Parathyroid adenoma (tissue), 2 donors: ENCODE measurements around the gene TUSC1.
"Not testable (repeated sequence)": the region's sequence is repeated elsewhere in the genome, so short reads cannot be mapped to it uniquely, and the experiment has no call there.

Experiments
- H2AFZ ChIP-seq: fragments of 300-600 bp; sonication (generic); one replicate; pipeline ENCODE4 v1.7.0; 2017; ENCODE audit warnings: antibody characterized with exemption, mild to moderate bottlenecking
- H3K27ac ChIP-seq: fragments of 300-600 bp; sonication (generic); one replicate; pipeline ENCODE4 v1.7.0; 2017
- H3K27me3 ChIP-seq: fragments of 300-600 bp; sonication (generic); one replicate; pipeline ENCODE4 v1.7.0; 2017; ENCODE audit warnings: low read length; ENCODE audit not compliant: control insufficient read depth, insufficient read depth
- H3K36me3 ChIP-seq: fragments of 300-600 bp; sonication (generic); one replicate; pipeline ENCODE4 v1.7.0; 2017; ENCODE audit warnings: low read length; ENCODE audit not compliant: control insufficient read depth, insufficient read depth
- H3K4me1 ChIP-seq: fragments of 300-600 bp; sonication (generic); one replicate; pipeline ENCODE4 v1.7.0; 2017; ENCODE audit warnings: control low read depth
- H3K4me2 ChIP-seq: fragments of 300-600 bp; sonication (generic); one replicate; pipeline ENCODE4 v1.7.0; 2017; ENCODE audit warnings: low read length
- H3K4me3 ChIP-seq: fragments of 300-600 bp; sonication (generic); one replicate; pipeline ENCODE4 v1.7.0; 2017; ENCODE audit warnings: low read depth, low read length
- H3K79me2 ChIP-seq: fragments of 300-600 bp; sonication (generic); one replicate; pipeline ENCODE4 v1.7.0; 2017; ENCODE audit warnings: control low read depth
- H3K9ac ChIP-seq: fragments of 300-600 bp; sonication (generic); one replicate; pipeline ENCODE4 v1.7.0; 2017; ENCODE audit warnings: mild to moderate bottlenecking
- H3K9me3 ChIP-seq: fragments of 300-600 bp; sonication (generic); one replicate; pipeline ENCODE4 v1.7.0; 2017; ENCODE audit warnings: low read length; ENCODE audit not compliant: control insufficient read depth
- TF ChIP-seq, protein P1 (sequence below): fragments of 300-600 bp; sonication (generic); IDR thresholded peaks from one replicate; pipeline ENCODE4 v1.7.0; 2017; ENCODE audit warnings: antibody characterized with exemption, mild to moderate bottlenecking
- donor health status: primary hyperparathyroidism.

The TUSC1 gene

DNA sequence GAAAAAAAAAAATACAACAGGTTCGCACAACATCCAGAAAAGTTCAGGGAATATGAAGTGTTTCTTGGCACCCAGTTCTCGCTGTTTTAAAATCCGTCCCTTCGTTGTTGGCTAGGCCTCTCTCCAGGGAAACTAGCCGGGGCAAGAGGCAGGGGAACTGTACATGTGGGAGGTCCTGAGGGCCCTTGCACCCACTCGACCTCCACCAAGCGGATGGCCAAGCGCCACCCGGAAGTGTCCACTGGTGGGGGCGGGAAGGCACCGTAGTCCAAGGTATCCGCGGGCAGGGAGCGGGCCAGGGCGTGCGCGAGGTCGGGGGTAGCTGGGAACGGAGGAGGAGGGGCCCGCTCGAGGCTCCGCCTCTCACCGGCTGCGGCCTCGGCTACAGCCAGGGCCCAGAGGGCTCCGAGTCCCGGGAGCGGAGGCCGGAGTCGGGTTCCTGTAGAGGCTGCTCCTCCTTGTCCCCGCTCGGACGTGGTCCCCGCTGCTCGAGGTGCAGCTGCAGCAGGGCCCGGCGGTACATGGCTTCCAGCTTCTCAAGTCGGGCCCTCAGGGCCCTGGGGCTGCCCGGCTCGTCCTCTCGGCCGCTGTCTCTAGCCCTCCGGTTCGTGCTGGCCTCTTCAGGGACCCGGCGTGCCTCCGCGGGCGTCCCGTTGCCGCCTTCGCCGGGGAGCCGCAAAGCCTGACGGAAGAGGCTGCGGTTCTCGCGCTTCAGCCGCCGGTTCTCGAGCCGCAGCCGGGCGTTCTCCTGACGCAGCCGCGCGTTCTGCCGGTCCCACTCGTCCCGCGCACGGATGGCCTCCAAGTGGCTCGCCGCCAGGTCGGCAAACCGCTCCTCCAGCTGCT is 720 bp downstream of the TUSC1 start:
- Histone ChIP-seq H3K79me2 (no peaks in the 10 kb centered on the region), H3K4me3 (peak overlapping the region; percentile 75), H3K9ac (peak overlapping the region; percentile 92), H3K27ac (peak overlapping the region; percentile 94), H3K27me3 (no peaks in the 10 kb centered on the region), H3K36me3 (no peaks in the 10 kb centered on the region), H2AFZ (peak overlapping the region; percentile 95), H3K4me2 (peak overlapping the region; percentile 78), H3K4me1 (no peaks in the 10 kb centered on the region), H3K9me3 (no peaks in the 10 kb centered on the region)
- TF ChIP-seq, protein P1, sequence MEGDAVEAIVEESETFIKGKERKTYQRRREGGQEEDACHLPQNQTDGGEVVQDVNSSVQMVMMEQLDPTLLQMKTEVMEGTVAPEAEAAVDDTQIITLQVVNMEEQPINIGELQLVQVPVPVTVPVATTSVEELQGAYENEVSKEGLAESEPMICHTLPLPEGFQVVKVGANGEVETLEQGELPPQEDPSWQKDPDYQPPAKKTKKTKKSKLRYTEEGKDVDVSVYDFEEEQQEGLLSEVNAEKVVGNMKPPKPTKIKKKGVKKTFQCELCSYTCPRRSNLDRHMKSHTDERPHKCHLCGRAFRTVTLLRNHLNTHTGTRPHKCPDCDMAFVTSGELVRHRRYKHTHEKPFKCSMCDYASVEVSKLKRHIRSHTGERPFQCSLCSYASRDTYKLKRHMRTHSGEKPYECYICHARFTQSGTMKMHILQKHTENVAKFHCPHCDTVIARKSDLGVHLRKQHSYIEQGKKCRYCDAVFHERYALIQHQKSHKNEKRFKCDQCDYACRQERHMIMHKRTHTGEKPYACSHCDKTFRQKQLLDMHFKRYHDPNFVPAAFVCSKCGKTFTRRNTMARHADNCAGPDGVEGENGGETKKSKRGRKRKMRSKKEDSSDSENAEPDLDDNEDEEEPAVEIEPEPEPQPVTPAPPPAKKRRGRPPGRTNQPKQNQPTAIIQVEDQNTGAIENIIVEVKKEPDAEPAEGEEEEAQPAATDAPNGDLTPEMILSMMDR: no peak

DNA sequence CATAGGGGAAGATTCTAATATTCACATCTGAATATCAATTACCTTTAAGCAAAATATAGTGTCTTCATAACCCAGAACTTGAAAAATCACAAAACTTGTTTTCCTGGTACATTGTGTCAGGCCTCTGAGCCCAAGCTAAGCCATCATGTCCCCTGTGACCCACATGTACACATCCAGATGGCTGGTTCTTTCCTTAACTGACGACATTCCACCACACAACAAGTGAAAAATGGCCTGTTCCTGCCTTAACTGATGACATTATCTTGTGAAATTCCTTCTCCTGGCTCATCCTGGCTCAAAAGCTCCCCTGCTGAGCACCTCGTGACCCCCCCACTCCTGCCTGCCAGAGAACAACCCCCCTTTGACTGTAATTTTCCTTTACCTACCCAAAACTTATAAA is 2.4 kb downstream of the TUSC1 start:
- H3K4me1 ChIP-seq, H3K9me3 ChIP-seq, H2AFZ ChIP-seq, H3K79me2 ChIP-seq, H3K27me3 ChIP-seq, H3K9ac ChIP-seq, H3K4me3 ChIP-seq, H3K4me2 ChIP-seq, H3K27ac ChIP-seq, H3K36me3 ChIP-seq: not testable (repeated sequence)

- H3K4me1 ChIP-seq: no peaks in the 10 kb centered on the region
- H3K9me3 ChIP-seq: no peaks in the 10 kb centered on the region
- no peak overlapping the region for H3K4me3 ChIP-seq
- no peaks in the 10 kb centered on the region for H3K79me2 ChIP-seq
- no peak overlapping the region for H2AFZ ChIP-seq
- no peak overlapping the region for H3K9ac ChIP-seq
- no peak overlapping the region for H3K27ac ChIP-seq
- TF ChIP-seq, protein P1: no peak
- no peaks in the 10 kb centered on the region for H3K36me3 ChIP-seq
- H3K27me3 ChIP-seq: no peaks in the 10 kb centered on the region
- no peak overlapping the region for H3K4me2 ChIP-seq
These were observed 19.7 kb downstream of the TUSC1 start for GRCh38 chr9:25658571-25658970.

DNA sequence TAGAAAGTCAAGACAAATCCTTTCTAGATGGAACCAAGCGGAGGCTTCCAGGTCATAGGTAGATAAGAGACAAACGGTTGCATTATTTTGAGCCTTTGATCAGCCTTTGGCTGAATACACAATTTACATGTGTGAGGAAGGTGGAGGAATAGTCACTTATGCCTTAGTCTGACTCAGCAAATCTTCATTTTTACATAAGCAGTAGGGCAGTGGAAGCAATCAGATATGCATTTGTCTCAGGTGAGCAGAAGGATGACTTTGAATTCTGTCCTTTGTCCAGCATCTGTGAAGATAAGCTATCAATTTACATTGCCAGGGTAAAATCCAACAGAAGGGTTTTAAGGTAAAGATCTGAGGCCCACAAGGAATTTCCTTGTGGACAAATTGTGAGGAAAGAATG is 23.8 kb downstream of the TUSC1 start:
- H3K79me2 ChIP-seq: no peaks in the 10 kb centered on the region
- TF ChIP-seq, protein P1: no peak

GRCh38 chr9:25648116-25648515 is 30.1 kb downstream of the TUSC1 start:
- H3K4me3 ChIP-seq: no peak overlapping the region
- H3K4me1 ChIP-seq: no peaks in the 10 kb centered on the region
- no peaks in the 10 kb centered on the region for H3K9me3 ChIP-seq
- H3K4me2 ChIP-seq: no peak overlapping the region
- no peaks in the 10 kb centered on the region for H3K79me2 ChIP-seq
- no peak overlapping the region for H3K9ac ChIP-seq
- no peak overlapping the region for H2AFZ ChIP-seq
- TF ChIP-seq, protein P1: no peak
- no peaks in the 10 kb centered on the region for H3K36me3 ChIP-seq
- H3K27ac ChIP-seq: no peak overlapping the region
- no peaks in the 10 kb centered on the region for H3K27me3 ChIP-seq

More for the DNA sequence above, 23.8 kb downstream of the TUSC1 start:
- Histone ChIP-seq H3K27me3 (no peaks in the 10 kb centered on the region), H3K27ac (no peak overlapping the region), H3K4me1 (no peaks in the 10 kb centered on the region), H3K9me3 (no peaks in the 10 kb centered on the region), H3K4me2 (no peak overlapping the region), H3K9ac (no peak overlapping the region), H3K36me3 (no peaks in the 10 kb centered on the region), H2AFZ (no peak overlapping the region), H3K4me3 (no peak overlapping the region)
